Activated naive CD4-positive, alpha-beta T cell treated with anti-CD3 and anti-CD28 coated beads, Interleukin-2, amount 50 U/mL, for 24 hours (primary cell): ENCODE results near the gene CST9L.

Experiments used
- H3K27ac Mint-ChIP-seq: one replicate; pipeline ENCODE4 v1.8.0; 2021; ENCODE audit warnings: mild to moderate bottlenecking, mixed read lengths
- H3K27me3 Mint-ChIP-seq: one replicate; pipeline ENCODE4 v1.8.0; 2021; ENCODE audit warnings: mixed read lengths
- H3K36me3 Mint-ChIP-seq: one replicate; pipeline ENCODE4 v1.8.0; 2021; ENCODE audit warnings: mixed read lengths
- H3K4me1 Mint-ChIP-seq: one replicate; pipeline ENCODE4 v1.8.0; 2021; ENCODE audit warnings: mixed read lengths
- H3K4me3 Mint-ChIP-seq: one replicate; pipeline ENCODE4 v1.8.0; 2021; ENCODE audit warnings: mild to moderate bottlenecking, mixed read lengths
- H3K9me3 Mint-ChIP-seq: one replicate; pipeline ENCODE4 v1.8.0; 2021; ENCODE audit warnings: mixed read lengths

CST9L gene

DNA sequence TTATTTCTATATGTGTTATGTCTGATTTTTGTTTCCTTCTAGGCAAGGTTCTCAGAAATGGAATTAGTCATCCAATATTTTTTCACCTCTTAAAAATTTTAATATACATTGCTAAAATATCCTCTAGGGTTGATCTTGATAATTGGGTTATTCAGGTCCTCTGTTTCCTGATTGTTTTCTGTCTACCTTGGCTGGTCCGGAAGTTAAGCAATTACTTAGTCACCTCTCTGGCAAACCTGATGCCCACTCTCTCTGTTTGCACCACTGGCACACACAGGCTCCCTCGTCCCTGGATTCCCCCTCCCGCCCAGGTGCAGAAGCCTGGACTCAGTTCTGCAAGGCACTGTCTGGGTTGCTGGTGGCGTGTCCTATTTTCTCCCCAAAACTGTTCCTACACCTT is 27.7 kb downstream of the CST9L start:
- no peaks in the 10 kb centered on the region for H3K9me3 Mint-ChIP-seq
- no peaks in the 10 kb centered on the region for H3K36me3 Mint-ChIP-seq
- H3K27me3 Mint-ChIP-seq: peaks cover 9% of the 10 kb centered on the region
- H3K27ac Mint-ChIP-seq: no peak overlapping the region
- H3K4me1 Mint-ChIP-seq: no peaks in the 10 kb centered on the region
- no peak overlapping the region for H3K4me3 Mint-ChIP-seq

DNA sequence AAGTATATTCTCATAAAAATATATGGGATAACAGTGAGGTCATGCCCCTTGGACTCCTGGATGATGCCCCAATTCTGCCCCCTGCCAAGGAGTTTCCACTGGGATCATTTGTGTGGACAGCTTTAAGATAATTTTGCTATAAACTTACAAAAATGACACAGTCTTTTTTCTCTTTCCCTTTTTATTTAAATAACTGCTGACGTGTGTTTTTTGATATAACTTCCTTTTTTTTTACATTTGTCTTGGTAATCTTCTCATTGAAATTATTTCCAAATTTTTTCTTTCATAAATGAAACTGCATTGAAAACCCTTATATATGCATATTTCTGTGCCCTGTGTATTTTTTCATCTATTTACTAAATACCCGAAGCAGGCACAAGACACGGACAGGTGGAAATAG is 31.3 kb downstream of the CST9L start:
- no peak overlapping the region for H3K27ac Mint-ChIP-seq
- no peaks in the 10 kb centered on the region for H3K4me1 Mint-ChIP-seq
- no peaks in the 10 kb centered on the region for H3K36me3 Mint-ChIP-seq
- H3K4me3 Mint-ChIP-seq: no peak overlapping the region
- peaks cover 9% of the 10 kb centered on the region for H3K27me3 Mint-ChIP-seq
- H3K9me3 Mint-ChIP-seq: no peaks in the 10 kb centered on the region

DNA sequence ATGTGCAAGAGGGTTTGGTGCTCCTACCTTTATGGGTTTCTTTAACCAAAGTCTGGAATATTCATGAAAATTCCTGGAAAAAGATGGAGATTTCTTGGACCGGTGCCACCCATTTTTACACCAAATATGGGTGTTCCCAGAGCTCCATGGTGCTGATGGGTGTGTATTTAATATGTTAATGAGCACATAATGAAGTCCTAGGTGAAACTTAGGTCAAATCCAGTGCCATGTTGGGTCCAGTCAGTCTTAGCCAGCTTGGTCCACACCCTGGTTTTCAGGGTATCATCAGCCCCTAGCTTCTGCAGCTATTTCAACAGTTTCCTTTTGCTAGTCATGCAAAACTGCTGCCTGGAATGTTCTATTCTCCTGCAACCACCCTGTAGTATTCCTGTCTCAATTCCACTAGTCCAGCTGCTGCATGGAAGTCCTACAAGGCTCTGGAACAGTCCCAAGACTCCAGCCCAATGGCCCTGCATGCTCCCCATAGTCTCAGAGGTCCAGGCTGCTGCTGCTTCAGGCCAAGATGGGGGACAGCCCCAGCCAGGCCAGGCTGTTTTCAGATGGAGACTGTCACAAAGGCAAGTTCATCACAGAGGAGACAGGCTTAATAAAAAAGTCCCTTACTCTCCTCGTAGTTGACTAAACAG is 31.8 kb downstream of the CST9L start:
- Mint-ChIP-seq H3K4me1 (no peaks in the 10 kb centered on the region), H3K4me3 (no peak overlapping the region), H3K27ac (no peak overlapping the region), H3K36me3 (no peaks in the 10 kb centered on the region), H3K27me3 (peaks cover 9% of the 10 kb centered on the region), H3K9me3 (no peaks in the 10 kb centered on the region)

DNA sequence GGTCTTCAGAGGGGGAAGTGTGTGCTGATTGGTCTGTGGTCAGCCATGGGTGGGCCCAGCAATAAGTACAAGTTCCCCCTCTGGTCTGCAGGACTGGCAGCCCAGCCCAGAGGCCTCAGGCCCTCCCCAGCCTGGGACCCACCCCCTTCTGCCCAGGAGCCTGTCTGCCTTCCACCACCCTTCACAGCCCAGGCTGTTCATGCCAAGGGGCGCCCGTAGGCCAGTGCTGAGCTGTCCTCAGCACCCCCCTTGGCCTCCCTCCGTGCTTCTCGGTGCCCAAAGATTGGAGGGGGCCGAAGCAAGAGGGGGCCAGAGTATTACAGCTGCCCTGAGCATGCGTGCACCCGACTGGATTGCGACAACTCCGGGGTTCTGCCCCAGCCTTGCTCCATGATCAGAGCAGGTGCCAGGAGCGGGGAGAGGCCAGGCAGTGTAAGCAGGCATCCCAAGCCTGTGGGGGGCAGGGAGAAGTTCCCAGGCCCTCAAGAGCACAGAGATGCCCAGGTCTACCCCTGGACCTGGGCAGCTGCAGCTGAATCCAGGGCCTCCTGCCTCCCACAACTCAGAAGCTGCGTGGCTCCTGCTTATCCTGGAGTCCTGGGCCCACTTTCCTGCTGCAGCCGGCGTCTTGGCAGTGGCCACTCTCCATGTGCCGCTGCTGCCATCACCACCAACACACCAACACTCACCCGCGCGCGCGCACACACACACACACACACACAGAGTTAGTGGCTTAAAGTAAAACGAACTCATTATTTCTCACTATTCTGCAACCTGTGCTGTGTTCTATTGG is 33.3 kb downstream of the CST9L start:
- no peaks in the 10 kb centered on the region for H3K36me3 Mint-ChIP-seq
- H3K9me3 Mint-ChIP-seq: no peaks in the 10 kb centered on the region
- no peak overlapping the region for H3K27ac Mint-ChIP-seq
- no peak overlapping the region for H3K4me3 Mint-ChIP-seq
- peaks cover 7% of the 10 kb centered on the region for H3K27me3 Mint-ChIP-seq
- no peaks in the 10 kb centered on the region for H3K4me1 Mint-ChIP-seq

DNA sequence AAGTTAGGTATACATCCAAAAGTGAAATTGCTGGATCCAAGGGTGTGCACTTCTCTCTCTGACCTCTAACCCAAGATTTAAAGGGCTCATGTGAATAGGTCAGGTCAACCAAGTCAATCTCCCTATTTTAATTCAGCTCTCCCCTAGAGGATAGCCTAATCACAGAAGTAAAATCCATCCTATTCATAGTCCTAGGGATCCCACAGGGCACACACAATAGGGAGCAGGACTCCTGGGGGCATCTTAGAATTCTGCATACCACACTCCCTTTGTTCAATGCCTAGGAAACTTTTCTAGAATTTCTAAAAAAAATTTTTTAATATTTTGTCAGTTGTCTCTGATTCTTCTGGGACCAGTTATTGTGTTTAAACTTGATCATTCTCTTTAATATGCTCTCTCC is 35.1 kb downstream of the CST9L start:
- peaks cover 2% of the 10 kb centered on the region for H3K36me3 Mint-ChIP-seq

DNA sequence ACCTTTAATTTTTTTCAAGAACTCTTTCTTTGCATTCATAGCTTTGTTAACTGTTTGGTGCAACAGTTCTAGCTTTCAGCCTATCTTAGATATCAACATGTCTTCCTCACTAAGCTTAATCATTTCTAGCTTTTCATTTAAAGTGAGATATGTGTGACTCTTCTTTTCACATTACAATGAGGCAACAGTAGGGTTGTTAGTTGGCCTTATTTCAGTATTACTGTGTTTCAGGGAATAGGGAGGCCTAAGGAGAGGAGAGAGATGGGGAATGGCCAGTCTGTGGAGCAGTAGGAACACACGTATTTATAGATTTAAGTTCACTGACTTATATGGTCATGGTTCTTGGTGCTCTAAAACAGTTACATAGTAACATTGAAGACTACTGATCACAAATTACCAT is 35.8 kb downstream of the CST9L start:
- peaks cover 12% of the 10 kb centered on the region for H3K9me3 Mint-ChIP-seq
- H3K4me3 Mint-ChIP-seq: no peak overlapping the region
- H3K4me1 Mint-ChIP-seq: no peaks in the 10 kb centered on the region
- H3K36me3 Mint-ChIP-seq: peaks cover 3% of the 10 kb centered on the region
- no peaks in the 10 kb centered on the region for H3K27me3 Mint-ChIP-seq
- H3K27ac Mint-ChIP-seq: no peak overlapping the region

More for the DNA sequence above, 35.1 kb downstream of the CST9L start:
- H3K9me3 Mint-ChIP-seq: peaks cover 8% of the 10 kb centered on the region
- no peak overlapping the region for H3K4me3 Mint-ChIP-seq
- no peak overlapping the region for H3K27ac Mint-ChIP-seq
- H3K4me1 Mint-ChIP-seq: no peaks in the 10 kb centered on the region
- H3K27me3 Mint-ChIP-seq: no peaks in the 10 kb centered on the region

DNA sequence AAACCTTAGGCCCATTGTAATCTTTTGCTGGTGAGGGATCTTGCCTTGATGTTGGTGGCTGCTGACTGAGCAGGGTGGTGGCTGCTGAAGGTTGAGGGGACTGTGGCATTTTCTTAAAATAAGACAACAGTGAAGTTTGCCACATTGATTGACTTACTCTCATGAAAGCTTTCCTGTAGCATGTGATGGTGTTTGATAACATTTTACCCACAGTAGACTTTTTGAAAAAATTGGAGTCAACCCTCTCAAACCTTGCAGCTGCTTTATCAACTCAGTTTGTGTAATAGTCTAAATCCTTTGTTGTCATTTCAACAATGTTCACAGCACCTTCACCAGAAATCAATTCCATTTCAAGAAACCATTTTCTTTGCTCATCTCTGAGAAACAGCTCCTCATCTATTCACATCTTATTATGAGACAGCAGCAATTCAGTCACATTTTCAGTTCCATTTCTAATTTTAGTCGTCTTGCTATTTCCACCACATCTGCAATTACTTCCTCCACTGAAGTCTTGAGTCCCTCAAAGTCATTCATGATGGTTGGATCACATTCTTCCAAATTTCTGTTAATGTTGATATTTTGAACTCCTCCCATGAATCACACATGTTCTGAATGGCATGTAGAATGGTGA is 37.2 kb downstream of the CST9L start:
- Mint-ChIP-seq H3K27me3 (no peaks in the 10 kb centered on the region), H3K4me3 (no peak overlapping the region), H3K9me3 (peaks cover 12% of the 10 kb centered on the region), H3K4me1 (no peaks in the 10 kb centered on the region), H3K27ac (no peak overlapping the region), H3K36me3 (peaks cover 3% of the 10 kb centered on the region)

DNA sequence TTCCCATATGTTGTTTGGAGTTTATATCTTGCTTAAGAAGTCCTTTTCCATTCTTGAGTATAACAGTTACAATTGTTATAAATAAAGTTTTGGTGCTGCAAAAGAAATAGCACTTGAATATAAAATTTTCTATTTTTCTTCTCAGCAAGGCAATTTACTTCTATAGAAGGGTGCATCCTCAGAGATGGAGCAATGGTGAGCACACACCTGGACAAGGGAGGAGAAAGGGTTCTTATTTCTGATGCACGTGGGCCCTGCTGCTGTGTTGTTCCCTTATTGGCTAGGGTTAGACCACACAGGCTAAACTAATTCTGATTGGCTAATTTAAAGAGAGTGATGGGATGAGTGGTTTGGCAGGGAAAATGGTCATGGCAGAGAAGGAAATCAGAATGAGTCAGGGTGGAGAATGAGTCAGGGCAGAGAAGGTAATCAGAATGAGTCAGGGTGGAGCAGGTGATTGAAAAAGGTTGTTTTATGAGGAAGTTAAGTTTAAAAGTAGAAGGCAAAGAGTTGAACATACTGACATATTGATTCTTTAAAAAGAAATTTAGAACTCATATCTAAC is 39.3 kb downstream of the CST9L start:
- no peak overlapping the region for H3K4me3 Mint-ChIP-seq
- no peaks in the 10 kb centered on the region for H3K4me1 Mint-ChIP-seq
- H3K36me3 Mint-ChIP-seq: peaks cover 3% of the 10 kb centered on the region
- H3K27me3 Mint-ChIP-seq: no peaks in the 10 kb centered on the region
- no peak overlapping the region for H3K27ac Mint-ChIP-seq
- H3K9me3 Mint-ChIP-seq: peaks cover 12% of the 10 kb centered on the region

DNA sequence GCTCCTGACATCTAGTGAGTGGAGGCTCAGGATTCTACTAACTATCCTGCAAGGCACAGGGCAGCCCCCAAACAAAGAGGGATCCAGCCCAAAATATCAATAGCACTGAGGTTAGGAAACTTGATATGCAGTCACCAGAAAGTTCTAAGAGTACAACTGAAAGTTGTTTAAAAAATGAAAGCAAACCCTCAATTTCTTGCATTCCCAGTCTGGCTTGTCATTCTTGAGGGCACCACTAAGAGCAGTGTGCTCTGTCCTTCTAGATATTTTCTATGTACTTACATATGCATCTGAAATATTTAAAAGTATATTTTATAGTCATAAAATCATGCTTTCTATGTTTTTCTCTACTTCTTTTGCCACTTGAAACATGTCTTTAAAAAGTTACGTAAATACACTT is 41.4 kb downstream of the CST9L start:
- Mint-ChIP-seq H3K4me3 (no peak overlapping the region), H3K9me3 (peaks cover 12% of the 10 kb centered on the region), H3K27ac (no peak overlapping the region), H3K4me1 (no peaks in the 10 kb centered on the region), H3K36me3 (peaks cover 3% of the 10 kb centered on the region), H3K27me3 (no peaks in the 10 kb centered on the region)

DNA sequence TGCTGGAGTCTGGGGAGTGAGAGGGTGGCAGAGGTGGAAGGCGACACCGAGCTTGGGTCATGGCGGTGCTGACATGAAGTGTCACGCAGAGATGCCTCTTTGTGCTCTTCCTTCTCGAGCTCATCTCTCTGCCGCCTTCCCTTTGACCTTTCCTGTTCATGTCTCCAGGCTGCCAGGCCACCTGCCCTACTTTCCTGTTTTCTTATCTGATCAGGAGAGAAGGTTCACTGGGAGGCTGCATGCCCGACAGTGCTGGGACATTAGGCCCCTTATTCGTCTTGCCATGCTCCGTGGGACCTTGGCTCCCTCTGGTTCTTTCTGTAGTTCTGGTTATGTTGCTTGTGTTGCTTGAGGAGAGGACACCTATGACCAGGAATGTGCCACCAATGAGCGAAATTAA is 44.1 kb downstream of the CST9L start:
- Mint-ChIP-seq H3K27ac (no peak overlapping the region), H3K36me3 (peaks cover 3% of the 10 kb centered on the region), H3K4me1 (no peaks in the 10 kb centered on the region), H3K9me3 (peaks cover 10% of the 10 kb centered on the region), H3K27me3 (peaks cover 1% of the 10 kb centered on the region), H3K4me3 (no peak overlapping the region)

DNA sequence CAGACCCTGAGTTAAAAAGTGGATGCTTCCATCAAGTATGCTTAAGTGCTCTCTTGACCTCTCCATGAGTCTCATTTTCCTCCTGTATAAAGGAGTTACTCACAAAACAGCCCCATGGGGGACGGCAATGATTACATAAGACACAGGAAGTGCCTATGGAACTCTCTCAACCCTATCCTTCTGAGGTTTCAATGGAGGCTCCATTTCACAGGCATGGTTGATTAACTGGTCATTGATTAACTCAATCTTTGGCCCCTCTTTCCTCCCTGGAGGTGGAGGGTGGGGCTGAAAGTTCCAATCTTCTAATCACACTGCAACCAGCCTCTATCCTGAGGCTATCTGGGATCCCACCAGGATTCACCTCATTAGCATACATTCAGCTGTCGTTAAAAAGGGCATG is 48.1 kb downstream of the CST9L start:
- Mint-ChIP-seq H3K9me3 (no peaks in the 10 kb centered on the region), H3K4me3 (no peak overlapping the region), H3K27me3 (peaks cover 1% of the 10 kb centered on the region), H3K27ac (no peak overlapping the region), H3K36me3 (no peaks in the 10 kb centered on the region), H3K4me1 (no peaks in the 10 kb centered on the region)

DNA sequence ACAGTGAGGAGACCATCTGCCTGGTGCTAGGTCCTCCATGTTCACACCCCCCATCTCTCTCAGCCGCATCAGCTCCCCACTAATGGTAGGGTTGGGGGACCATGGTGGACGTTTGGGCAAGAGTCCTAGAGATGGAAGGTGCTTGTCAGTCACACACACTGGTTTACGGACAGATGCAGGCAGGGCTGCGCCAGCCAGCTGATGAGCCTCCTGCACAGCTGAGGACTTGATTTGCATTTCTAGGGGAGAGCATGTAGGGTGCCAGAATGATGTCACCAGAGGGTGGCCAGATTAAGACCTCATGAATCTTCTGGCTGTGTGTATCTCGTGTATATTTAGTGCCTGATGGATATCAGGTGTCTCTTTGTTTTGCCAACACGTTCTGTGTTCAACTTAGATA is 48.7 kb downstream of the CST9L start:
- Mint-ChIP-seq H3K4me3 (no peak overlapping the region), H3K36me3 (no peaks in the 10 kb centered on the region), H3K4me1 (no peaks in the 10 kb centered on the region), H3K27ac (no peak overlapping the region), H3K9me3 (no peaks in the 10 kb centered on the region), H3K27me3 (peaks cover 1% of the 10 kb centered on the region)

DNA sequence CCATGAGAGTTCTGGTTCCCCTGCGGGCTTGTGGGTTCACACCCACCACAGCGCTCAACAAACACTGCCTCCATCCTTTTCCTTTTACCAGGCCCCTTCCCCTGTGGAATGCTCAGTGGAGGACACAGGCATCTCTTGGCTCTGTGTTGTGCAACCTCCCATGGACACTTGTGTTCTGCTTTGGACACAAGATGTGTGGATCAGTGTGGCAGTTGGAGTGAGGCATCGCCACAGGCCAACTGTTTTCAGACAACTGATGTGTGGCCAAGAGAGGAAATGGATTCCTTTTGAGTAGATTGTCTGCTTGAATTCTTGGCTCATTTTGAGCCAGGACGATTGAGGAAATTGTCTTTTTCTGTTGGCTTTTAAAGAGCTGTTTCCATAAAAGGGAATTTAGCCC is 50.6 kb downstream of the CST9L start:
- Mint-ChIP-seq H3K36me3 (no peaks in the 10 kb centered on the region), H3K4me3 (no peak overlapping the region), H3K4me1 (no peaks in the 10 kb centered on the region), H3K27me3 (peaks cover 1% of the 10 kb centered on the region), H3K9me3 (no peaks in the 10 kb centered on the region), H3K27ac (no peak overlapping the region)

DNA sequence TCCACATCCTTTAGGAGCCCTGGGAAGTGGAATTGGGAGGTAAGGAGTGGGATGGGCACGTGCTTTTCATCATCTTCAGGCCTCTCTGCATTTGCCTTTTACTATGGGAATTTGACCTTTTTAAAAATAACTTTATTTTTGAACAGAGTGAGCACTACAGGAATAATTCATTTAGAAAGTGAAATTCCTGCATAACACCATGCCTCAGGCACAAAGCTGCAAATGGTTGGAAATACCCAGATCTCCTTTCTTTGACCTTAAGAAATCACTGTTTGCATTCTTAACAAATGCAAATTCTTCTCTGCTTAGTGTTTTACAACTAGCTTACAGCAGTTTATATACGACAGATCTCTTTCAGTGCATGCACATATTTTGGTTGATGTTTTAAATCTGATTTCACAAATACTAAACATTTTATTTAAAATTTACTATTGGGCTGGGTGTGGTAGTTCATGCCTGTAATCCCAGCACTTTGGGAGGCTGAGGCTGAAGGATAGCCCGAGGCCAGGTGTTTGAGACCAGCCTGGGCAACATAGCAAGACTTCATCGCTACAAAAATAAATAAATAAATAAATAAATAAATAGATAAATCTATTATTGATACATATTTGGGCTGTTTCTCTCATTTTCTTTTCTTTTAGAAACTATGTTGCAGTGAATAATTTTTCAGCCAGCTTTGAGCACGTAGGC is 52.9 kb downstream of the CST9L start:
- no peaks in the 10 kb centered on the region for H3K4me1 Mint-ChIP-seq
- H3K27ac Mint-ChIP-seq: no peak overlapping the region
- no peaks in the 10 kb centered on the region for H3K9me3 Mint-ChIP-seq
- H3K27me3 Mint-ChIP-seq: no peaks in the 10 kb centered on the region
- no peaks in the 10 kb centered on the region for H3K36me3 Mint-ChIP-seq
- H3K4me3 Mint-ChIP-seq: no peak overlapping the region

DNA sequence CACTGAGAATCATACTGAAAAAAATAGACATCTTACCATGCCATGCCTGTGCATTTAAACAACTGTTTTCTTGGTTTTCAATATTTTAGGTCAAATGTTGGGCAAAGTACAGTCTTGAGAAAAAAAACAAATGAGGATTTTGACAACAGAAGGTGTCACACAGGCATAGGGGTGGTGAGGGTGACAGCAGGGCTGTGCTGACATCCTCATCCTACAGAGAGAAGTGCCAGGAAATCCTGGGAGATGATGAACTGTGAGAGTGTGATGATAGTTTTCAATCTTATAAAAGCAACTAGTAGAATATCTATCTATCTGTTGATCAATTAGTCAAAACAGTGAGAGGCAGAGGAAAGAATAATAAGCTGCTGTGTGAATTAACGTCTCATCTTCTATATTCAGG is 53.4 kb downstream of the CST9L start:
- H3K27ac Mint-ChIP-seq: no peak overlapping the region
- H3K4me3 Mint-ChIP-seq: no peak overlapping the region
- H3K27me3 Mint-ChIP-seq: no peaks in the 10 kb centered on the region
- H3K9me3 Mint-ChIP-seq: no peaks in the 10 kb centered on the region
- H3K36me3 Mint-ChIP-seq: no peaks in the 10 kb centered on the region
- no peaks in the 10 kb centered on the region for H3K4me1 Mint-ChIP-seq
